ENCODE data around the gene HES5. TPM values are rescaled to one million over a fixed set of nuclear protein-coding genes. Genes with fewer than 3 reads are reported as not detected.

The HES5 gene
- total and polyA plus RNA-seq, 2 of the 13 experiments (the other 11 are each of a cell fraction or from before 2014, with no cell fraction given) = not detected

GRCh38 chr1:2546515-2547209 lies 16.6 kb upstream of the HES5 start (continued):
- TF ChIP-seq NFAT5 (CRISPR knock-in tag; IDR thresholded peaks at IDR 0.05) (no peak), DDIT3 (CRISPR knock-in tag; IDR thresholded peaks at IDR 0.05) (no peak), ZNF230 (CRISPR knock-in tag; IDR thresholded peaks at IDR 0.05) (no peak), POLR2G (IDR thresholded peaks at IDR 0.05; ENCODE audit: low read depth, low read length) (no peak), ARNTL (CRISPR knock-in tag; IDR thresholded peaks at IDR 0.05) (no peak), RBM22 (optimal IDR thresholded peaks at IDR 0.05; ENCODE audit: low read length) (no peak), CBX1 (IDR thresholded peaks at IDR 0.05; ENCODE audit: low read depth) (no peak), CBX2 (IDR thresholded peaks at IDR 0.05; ENCODE audit: low read depth, low read length) (no peak), CBX2 (CRISPR knock-in tag; IDR thresholded peaks at IDR 0.05; ENCODE audit: low read depth) (no peak), TSC22D2 (CRISPR knock-in tag; IDR thresholded peaks at IDR 0.05; ENCODE audit: borderline replicate concordance) (no peak; the same call in 1 of the 2 replicates), KMT2B (CRISPR knock-in tag; IDR thresholded peaks at IDR 0.05) (no peak), YEATS2 (CRISPR knock-in tag; IDR thresholded peaks at IDR 0.05; ENCODE audit: borderline replicate concordance) (no peak), ZNF557 (CRISPR knock-in tag; IDR thresholded peaks at IDR 0.05) (no peak), ZNF713 (CRISPR knock-in tag; IDR thresholded peaks at IDR 0.05) (no peak), ZNF576 (CRISPR knock-in tag; IDR thresholded peaks at IDR 0.05) (no peak; the same call in 1 of the 2 replicates), SCMH1 (CRISPR knock-in tag; IDR thresholded peaks at IDR 0.05; ENCODE audit: borderline replicate concordance) (no peak), ZNF414 (CRISPR knock-in tag; IDR thresholded peaks at IDR 0.05) (0 out of 2 replicates have a peak, but pooled peaks have one; percentile 11), MLXIP (CRISPR knock-in tag; IDR thresholded peaks at IDR 0.05; ENCODE audit: borderline replicate concordance) (no peak), CSRNP1 (CRISPR knock-in tag; IDR thresholded peaks at IDR 0.05) (no peak)

Measured in HepG2 (cell line).